ENCODE measurements around the gene KCTD15.
"Not testable (repeated sequence)": the region's sequence is repeated elsewhere in the genome, so short reads cannot be mapped to it uniquely, and the experiment has no call there.

Gene KCTD15

DNA sequence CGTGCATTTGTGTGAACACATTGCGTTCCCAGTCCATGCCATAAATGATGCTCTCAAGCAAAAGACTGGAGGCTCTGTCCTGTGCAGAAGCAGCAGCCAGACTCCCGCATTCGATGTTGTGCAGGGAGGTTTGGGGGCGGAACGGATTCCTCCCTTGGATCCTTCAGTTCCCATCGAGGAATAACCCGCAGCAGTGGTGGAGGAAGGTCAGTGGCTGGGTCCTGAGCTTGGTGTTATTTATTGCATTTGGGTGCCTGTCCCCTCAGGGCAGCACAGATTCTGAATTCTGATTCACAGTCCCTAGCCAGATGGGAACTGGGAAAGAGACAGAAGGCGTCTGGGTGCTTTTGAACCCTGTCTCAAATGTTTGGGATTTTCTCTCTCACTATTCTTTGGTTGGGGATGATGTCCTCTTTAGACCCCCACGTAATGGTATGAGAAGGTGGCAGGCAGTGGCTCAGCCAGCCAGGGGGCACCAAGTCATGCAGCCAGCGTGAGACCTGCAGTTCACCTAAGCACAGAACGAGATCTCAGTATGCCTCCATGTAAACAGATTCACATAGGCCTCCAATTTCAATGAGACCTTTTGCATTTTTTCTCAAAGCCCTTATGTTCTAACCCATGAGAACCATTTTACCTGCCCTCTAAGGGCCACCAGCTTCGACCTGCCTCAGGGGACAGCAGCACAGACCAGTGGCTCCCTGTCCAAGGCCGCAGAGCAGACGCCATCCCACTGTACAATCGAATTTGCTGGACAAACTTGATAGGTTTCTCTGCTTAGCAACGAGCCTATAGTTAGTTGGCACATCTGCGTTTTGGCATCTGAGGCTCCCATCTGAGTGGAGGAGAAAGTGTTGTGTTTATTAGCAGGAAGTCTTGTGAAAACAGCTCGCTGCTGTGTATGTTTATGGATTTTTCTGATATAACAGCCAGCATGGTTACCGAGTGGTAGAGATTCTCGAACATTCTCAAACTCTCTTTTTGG is 17.8 kb downstream of the KCTD15 start:
- no peak for DNase-seq (ENCODE audit: low spot score)

DNA sequence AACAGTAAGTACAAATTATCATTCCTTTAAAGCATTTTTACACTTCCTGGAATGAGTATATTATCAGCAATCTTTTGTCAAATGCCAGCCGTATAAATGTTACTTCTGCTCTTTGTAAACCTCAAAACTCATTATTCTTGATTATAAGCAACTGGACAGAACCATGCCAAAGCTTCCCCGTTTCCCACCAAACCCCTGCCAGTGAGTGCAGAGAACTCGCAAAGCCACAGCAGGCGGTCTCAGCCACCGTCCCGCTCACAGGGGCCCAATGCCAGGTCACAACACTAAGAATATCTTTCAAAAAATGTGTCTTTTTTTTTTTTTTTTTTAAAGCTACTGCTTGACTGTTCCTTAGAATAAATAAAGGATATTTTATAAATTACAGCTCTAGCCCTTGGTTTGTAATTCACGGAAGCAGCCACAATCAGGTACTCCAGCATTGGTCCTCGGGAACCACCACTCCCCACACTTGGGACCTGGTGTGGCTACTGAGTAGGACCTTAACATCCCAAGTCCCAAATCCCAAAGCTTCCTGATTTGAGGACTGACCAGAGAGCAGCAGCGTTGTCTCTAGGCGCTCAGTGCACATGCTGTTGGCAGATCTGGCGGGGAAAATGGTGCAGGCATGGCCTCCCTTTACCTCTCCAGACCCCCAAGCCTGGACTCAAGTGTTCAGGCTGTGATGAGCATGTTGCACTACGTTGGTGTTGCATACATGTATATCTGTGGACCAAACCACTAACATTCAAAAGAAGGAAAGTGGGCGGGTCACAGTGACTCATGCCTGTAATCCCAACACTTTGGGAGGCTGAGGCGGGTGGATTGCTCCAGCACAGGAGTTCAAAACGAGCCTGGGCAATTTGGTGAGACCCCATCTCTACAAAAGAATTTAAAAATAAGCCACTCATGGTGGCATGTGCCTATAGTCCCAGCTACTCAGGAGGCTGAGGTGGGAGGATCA is 19.0 kb downstream of the KCTD15 start:
- no peak for DNase-seq (ENCODE audit: low spot score)

DNA sequence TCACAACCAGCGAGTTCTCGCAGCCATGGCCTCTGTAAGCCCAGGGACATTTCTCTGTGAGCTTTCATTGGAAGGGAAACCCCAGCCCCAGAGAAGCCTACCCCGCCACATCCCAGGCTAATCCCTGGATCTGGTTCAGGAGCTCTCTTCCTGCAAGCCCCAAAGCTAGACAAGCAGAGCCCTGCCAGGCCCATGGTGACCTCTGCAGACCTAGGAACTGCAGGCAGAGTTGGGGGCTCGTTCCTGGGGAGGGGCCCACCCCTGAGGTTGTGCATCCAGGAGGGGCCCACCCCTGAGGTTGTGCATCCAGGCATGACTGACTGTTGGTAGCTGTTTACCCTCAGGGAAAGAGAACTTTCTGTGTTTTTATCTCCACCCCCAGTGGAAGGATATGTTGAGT is 21.7 kb downstream of the KCTD15 start:
- DNase-seq (ENCODE audit: low spot score), result no peak

DNA sequence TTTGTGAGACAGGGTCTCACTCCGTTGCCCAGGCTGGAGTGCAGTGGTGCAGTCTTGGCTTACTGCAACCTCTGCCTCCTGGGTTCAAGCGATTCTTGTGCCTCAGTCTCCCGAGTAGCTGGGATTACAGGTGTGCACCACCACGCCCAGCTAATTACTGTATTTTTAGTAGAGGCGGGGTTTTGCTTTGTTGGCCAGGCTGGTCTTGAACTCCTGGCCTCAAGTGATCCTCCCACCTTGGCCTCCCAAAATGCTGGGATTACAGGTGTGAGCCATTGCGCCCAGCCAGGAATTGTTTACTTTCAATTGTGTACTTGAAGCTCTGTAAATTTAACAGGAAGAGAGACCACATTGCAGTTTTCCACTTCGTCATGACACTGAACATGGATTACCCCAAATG is 22.4 kb downstream of the KCTD15 start:
- not testable (repeated sequence) for DNase-seq (ENCODE audit: low spot score)

DNA sequence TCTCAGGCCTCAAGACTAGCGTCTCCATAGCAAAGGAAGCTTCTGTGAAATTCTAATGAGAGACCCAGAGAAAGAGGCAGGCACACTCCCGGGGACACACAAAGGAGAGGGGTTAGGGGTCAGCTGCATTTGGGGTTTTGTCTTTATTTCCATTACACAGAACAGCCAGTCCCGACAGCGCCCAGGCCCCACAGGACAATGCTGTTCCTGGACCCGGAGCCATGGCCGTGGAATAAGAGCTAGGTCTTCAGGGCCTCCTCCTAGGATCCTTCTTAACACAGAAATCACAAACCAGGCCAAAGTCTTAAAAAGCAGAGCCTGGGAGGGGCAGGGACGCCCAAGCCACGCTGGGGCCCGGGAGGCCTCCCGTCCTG is 22.8 kb downstream of the KCTD15 start:
- DNase-seq (ENCODE audit: low spot score), result no peak

DNA sequence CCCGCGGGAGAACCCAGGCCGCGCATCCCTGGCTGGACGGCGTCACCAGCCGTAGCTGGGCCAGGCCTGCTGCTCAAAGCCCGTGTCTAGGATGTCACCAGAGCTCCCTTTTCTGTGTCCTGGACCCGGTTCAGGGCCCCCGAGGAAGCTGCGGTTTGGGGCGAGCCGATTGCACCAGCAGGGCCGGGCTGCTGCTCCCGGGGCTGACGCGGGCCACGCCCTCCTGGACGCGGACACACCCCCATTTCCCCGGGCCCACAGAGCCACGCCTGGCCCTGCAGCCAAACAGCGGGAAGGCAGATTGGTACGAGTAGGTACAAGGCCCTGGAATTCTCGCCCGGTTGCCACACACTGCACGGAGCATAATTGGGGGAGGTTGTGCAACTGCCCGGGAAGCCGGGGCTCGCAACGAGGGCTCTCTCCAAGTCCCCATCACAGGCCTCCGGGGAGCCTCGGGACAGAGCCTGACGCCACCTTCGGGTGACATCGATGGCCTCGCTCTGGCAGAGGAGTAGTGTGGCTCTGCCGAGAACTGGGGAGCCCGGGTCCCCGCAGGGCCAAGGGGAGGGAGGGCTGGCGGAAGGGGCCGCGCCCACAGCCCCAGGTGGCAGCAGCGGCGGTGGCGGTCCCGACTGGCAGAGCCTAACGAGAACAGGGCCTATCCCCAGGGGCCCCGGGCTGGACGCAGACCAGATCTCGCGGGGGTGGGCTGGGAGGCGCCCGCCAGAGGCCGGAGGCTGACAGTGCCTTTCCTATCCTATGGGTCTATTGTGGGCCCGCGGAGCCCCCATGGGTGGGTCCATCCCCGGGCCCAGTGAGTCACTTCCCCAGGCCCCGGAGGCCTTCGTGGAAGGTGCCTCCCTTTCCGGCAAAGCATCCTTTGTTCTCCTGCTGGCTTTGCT is 23.5 kb downstream of the KCTD15 start:
- DNase-seq (ENCODE audit: low spot score), result no peak

DNA sequence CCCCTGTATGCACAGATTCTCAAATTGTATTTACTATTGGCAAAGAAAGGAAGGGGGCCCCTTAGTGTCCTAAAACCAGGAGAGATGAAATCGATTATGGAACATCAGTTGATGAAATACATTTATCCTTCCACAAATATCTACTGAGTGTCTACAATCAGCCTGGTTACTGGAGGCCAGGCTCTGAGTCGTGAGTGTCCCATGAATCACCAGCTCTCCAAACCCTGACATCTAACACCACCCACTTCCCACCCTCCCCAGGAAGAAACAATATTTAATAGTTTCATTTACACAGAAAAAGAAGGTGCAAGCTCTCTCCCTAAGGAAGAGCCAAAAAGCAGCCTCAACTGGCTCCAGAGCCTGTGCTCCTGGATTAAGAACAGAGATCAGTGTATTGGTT is 25.2 kb downstream of the KCTD15 start:
- DNase-seq (ENCODE audit: low spot score), result no peak

DNA sequence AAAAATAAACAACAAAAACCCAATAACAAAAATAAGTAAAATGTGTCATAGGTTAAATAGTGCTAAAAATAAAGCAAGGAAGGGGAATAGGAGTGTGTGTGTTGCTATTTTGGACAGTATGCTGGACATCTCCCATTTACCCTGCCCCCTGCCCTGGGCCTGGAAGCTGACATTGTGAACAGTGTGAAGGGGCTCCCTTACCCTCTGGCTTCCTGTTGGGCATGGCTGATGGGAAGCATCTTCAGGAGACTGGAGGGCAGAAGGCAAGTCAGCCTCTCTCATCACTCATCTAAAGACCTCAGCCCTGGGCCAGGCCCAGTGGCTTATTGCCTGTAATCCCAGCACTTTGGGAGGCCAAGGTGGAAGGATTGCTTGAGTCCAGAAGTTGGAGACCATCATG is 26.7 kb downstream of the KCTD15 start:
- DNase-seq (ENCODE audit: low spot score), result no peak

DNA sequence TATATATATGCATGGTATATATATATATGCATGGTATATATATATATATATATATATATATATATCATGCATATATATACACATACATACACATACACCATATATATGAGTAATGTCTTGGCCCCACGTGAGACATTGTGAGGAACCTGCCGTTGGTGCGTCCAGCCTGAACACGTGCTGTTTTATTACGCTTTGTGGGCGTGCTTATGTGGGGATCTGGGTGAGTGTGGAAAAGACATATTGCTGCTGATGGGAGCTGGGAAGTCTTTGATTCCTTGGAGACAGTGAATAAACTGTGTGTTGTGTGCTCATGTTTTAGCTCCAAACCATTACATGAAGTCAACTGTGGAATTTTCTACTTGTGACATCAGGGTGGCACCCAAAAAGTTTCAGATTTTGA is 28.9 kb downstream of the KCTD15 start:
- DNase-seq (ENCODE audit: low spot score), result no peak

DNA sequence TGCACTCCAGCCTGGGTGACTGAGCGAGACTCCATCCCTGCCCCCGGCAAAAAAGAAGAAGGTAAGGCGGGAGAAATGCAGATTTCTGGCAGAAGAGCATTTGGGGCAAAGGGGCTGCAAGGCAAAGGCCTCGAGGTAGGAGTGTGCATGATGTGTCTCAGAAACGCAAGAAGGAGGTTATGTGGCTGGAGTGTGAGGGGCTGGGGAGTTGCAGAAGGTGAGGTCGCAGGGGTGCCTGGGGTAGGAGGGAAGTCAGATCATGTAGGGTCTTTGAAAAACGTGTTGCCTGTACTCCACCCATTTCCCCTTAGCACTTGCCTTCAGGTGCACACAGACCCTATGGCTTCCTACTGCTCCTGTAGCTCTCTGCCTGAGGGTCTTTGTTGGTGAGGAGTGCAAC is 29.9 kb downstream of the KCTD15 start:
- DNase-seq (ENCODE audit: low spot score), result no peak

DNA sequence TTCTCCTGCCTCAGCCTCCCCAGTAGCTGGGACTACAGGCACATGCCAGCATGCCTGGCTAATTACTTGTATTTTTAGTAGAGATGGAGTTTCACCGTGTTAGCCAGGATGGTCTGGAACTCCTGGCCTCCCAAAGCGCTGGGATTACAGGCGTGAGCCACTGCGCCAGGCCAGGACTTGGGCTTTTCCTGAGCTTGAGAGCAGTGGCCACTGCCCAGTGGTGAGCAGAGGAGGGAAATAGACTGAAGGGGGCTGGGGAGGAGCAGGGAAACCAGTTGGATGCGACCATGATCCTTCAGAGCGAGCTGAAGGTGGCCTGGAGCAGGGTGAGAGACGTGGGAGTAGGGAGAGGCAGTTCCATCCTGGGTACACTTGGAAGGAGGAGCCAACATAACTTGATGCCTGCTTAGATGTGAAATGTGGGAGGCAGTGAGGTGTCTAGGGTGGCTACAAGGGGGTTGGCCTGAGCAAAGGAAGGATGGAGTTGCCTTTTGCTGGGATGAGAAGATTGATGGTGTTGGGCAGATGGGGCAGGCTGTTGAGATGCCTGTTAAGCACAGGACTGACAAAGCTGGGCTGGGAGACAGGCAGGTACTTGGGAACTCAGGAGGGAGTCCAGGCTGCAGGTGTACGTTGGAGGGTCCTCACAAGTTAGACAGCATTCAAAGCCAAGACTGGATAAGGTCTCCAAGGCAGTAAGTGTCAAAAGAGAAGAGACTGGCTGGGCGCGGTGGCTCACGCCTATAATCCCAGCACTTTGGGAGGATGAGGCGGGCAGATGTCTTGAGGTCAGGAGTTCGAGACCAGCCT is 31.8 kb downstream of the KCTD15 start:
- no peak for DNase-seq (ENCODE audit: low spot score)

DNA sequence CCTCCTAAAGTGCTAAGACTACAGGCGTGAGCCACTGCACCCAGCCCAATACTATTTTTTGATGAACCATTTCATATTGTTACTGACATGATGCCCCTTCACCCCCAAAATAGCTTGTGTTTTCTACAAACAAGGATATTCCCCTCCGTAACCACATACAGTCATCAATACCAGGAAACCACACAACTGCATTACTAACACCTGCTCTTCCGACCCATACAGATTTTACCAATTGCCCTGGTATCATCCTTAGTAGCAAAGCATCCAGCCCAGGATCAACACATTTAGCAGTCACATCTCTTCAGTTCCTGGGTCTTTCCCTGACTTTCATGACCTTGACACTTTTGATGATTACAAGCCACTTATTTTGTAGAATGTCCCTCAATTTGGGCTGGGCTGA is 33.6 kb downstream of the KCTD15 start:
- no peak for DNase-seq (ENCODE audit: low spot score)

DNA sequence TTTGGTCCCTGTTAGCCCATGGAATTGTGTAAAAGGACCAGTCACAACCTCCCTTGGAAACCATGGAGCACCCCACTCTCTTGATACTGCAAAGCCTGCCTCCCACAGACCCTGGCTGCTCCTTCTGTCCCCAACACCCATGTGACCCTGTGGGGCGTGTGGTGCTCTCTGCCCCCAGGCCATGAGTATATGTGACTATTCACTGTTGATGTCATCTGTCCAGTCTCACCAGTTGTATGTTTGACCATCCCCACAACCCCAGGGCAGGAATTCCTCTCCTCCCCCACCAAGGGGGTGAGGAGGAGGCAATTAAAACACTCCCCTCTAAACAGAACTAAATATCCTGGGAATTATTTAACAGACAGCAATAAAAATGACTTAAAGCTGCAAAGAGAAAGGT is 35.2 kb downstream of the KCTD15 start:
- DNase-seq (ENCODE audit: low spot score), result no peak

DNA sequence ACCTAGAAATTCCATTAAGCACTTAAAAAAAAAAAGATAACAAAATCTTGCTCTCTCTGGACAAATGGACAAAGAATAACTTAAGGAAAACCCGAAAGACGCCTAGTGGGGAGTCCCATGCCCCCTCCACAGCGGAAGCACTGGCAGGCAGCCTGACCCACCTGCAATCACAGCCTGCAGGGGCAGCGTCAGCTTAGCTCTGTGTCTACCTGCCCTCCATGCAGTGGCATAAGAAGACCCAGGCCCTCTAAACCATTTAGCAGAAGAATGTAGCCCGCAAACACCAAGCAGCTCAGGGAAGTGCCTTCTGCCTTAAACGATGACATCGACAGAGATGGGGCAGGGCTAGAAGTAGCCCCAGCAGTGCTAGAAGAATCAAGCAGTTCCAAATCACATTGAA is 36.0 kb downstream of the KCTD15 start:
- DNase-seq (ENCODE audit: low spot score), result no peak

DNA sequence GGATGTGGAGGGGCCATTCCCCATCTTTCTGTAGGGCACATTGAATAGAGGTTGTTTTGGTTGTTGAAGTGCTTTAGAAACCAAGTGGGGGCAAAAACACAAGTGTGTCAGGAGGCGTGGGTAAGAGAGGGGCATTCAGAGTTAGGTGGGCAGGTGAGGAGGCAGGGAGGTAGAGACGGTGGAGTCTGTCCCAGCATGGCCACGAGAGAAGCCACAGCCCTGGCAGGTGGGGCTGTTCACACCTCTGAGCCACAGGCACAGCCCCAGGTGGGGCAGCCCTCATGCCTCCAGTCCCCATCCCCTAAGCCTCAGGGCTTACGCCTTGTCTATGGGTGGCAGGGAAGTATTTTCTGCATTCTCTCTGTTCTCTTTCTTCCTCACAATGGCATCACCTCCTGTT is 43.7 kb downstream of the KCTD15 start:
- DNase-seq (ENCODE audit: low spot score), result no peak

DNA sequence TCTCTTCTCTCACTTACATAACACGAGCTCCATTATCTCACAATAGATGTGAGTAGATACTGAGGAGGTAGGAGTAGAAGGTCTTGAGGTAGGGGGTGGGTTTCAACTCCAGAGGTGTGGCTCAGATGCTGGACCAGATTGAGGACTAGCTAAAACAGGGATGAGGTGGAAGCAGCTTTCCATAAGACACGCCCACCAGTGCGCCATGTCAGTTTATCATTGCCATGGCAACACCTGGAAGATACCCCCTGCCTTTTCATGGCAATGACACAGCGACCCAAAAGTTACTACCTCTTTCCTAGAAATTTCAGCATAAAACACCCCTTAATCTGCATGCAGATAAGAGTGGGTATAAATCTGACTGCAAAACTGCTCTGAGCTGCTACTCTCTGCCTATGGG is 44.1 kb downstream of the KCTD15 start:
- DNase-seq (ENCODE audit: low spot score), result no peak

DNA sequence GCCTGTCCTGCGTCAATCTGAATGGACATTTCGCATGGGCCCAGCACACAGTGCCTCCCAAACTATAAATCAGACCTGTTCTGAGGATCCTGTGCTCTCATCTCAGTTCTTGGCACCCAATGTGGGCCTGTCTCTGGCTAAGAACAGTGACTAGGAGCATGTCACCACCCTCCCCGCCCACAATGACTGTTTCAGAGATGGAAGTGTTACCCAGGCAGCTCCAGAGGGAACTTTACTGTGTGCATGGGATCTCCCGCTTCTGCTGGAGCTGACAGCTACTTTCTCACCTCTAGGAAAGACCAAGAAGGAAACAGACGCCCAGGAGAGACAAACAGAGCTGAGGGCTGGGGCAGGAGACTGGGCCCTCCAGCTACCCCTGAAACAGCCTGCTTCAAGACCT is 45.0 kb downstream of the KCTD15 start:
- no peak for DNase-seq (ENCODE audit: low spot score)

DNA sequence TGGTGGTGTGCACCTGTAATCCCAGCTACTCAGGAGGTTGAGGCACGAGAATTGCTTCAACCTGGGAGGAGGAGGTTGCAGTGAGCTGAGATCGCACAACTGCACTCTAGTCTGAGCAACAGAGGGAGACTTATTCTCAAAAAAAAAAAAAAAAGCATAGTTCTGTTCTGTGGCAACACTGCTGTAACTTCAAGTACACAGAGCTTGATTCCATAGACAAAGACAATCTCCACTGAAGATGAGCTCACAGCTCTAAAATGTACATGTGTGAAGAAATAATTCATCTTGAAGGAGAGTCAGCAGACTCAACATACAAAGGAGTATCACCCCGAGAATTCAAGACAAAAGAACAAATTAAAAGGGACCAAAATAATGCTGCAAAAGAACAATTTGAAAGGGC is 47.8 kb downstream of the KCTD15 start:
- DNase-seq (ENCODE audit: low spot score), result no peak

DNA sequence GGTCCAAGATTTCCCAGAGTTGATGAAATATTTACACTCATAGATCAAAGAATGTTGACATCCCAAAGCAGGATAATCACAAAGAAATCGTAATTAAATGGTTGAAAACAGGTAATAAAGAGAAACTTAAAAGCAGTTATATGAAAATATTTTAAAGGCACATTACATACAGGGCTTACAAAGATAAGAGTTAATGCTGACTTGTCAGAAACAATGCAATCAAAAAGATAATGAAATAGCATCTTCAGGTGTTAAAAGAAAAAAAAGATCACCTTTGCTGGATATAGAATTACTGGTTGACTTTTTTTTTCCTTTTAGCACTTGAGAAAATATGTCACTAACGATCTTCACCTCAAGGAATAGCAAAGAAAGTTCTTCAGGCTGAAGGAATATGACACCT is 48.8 kb downstream of the KCTD15 start:
- no peak for DNase-seq (ENCODE audit: low spot score)

DNA sequence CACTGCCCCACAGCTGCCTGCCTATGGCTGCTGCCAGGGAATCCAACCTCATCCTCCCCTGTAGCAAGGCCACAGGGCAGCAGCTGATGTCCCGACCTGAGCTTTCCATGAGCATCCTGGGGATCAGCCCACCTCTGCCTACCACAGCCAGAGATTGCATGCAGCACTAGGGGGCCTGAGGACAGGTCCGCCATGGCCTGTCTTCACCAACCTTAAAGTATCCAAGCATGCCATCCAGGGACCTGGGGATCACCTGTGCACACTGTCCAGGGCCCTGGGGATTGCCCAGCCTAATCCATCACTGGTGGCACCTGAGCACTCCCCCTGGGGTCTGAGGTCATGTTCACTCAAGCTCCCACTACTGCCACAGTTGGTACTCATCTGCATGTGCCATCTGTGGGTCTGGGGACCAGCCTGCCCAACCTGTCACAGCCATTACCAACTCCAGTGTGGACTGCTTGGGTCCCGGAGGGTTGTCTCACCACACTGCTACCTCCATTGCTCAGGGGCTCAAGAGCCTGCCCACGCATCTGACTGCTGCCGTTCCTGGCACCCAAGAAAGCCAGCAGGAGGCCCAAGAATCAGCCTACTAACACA is 53.0 kb downstream of the KCTD15 start:
- no peak for DNase-seq (ENCODE audit: low spot score)

DNA sequence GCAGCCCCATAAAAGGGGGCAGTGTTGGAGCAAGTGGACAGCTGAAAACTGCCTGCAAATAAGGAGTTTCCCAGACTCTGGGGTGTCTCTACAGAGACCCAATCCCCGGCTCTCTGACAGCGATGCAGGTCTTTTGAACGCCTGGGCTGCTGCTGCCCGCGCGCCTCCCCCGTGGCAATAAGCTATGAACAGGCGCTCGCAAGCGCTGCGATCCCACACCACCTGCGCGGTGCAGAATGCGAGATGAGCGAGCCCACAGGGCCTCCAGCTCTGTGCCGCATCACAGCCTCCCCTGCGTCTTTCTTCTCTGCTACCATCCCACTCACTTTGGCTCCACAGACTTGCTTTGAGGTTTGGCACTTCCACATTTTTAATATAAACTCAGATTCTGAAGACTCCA is 62.3 kb downstream of the KCTD15 start:
- no peak for DNase-seq (ENCODE audit: low spot score)

Data from cerebellar cortex (tissue), 1 donor.